ENCODE measurements around the gene TLR10.

DNA sequence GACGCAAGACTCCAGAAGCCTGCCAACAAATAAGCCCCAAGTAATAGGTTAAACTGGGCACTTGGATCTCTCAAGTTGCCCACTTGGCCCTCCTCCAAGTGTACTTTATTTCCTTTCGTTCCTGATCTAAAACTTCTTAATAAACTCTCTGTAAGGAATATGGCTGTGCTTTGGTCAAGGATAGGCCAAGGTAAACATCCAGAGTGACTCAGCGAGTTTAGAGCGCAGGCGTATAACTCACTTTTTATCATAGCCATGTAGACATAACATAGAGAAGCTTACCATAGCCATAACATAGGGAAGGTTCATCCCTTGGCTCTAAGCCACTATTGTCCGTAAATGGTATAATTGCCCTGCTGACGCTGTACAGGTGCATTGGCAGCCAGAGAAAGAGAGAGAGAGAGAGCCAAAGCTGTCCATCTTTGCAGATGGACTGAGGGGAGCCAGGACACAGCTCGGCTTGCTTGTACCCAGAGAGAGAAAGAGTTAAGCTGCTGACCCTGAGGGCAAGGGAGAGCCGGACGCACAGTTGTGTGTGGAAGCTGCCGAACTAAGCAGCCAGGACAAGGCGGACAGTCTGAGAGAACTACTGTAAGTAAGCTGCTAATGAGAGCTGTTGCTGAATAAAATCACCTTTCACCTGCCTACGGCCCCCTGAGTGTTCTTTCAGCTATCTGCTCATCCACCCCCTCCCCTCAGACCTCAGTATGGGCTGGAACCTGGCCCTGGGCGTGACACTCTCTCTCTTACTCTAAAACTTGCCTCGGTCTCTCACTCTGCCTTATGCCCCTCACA is 20.0 kb upstream of the TLR10 start:
- TF ChIP-seq, protein P1, sequence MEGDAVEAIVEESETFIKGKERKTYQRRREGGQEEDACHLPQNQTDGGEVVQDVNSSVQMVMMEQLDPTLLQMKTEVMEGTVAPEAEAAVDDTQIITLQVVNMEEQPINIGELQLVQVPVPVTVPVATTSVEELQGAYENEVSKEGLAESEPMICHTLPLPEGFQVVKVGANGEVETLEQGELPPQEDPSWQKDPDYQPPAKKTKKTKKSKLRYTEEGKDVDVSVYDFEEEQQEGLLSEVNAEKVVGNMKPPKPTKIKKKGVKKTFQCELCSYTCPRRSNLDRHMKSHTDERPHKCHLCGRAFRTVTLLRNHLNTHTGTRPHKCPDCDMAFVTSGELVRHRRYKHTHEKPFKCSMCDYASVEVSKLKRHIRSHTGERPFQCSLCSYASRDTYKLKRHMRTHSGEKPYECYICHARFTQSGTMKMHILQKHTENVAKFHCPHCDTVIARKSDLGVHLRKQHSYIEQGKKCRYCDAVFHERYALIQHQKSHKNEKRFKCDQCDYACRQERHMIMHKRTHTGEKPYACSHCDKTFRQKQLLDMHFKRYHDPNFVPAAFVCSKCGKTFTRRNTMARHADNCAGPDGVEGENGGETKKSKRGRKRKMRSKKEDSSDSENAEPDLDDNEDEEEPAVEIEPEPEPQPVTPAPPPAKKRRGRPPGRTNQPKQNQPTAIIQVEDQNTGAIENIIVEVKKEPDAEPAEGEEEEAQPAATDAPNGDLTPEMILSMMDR (IDR thresholded peaks at IDR 0.05): no peak
- TF ChIP-seq POLR2AphosphoS5 (IDR thresholded peaks at IDR 0.05) (no peak), POLR2A (IDR thresholded peaks at IDR 0.05) (no peak)
